IgD-negative memory B cell (primary cell): ENCODE measurements around the gene VILL. TPM values are rescaled to one million over a fixed set of nuclear protein-coding genes. Genes with fewer than 3 reads are reported as not detected.

ENCODE experiments used
- H3K27ac Mint-ChIP-seq, 3 donors: one replicate each; pipeline ENCODE4 v1.8.0; 2020 to 2022; ENCODE audit warnings: mild to moderate bottlenecking in 3 of 3, mixed read lengths in 3 of 3, moderate library complexity in 1 of 3
- H3K27me3 Mint-ChIP-seq: one replicate; pipeline ENCODE4 v1.8.0; 2021; ENCODE audit warnings: mixed read lengths
- H3K36me3 Mint-ChIP-seq: one replicate; pipeline ENCODE4 v1.8.0; 2020; ENCODE audit warnings: mild to moderate bottlenecking, mixed read lengths
- H3K4me1 Mint-ChIP-seq, 3 donors: one replicate each; pipeline ENCODE4 v1.8.0; 2020 to 2022; ENCODE audit warnings: mixed read lengths in 3 of 3, mild to moderate bottlenecking in 1 of 3
- H3K4me3 Mint-ChIP-seq, 4 donors: one replicate each; pipeline ENCODE4 v1.8.0; 2020 to 2022; ENCODE audit warnings: mild to moderate bottlenecking in 4 of 4, mixed read lengths in 4 of 4, moderate library complexity in 3 of 4
- H3K9me3 Mint-ChIP-seq, 3 donors: one replicate each; pipeline ENCODE4 v1.8.0; 2020 to 2021; ENCODE audit warnings: mixed read lengths in 3 of 3, mild to moderate bottlenecking in 1 of 3
- polyA plus RNA-seq: library from polyadenylated mRNA; unstranded; fragments of 300-500 nt; fragmentation: Illumina TruSeq; gene quantifications from one replicate; pipeline ENCODE4 v1.2.3, GENCODE V29; 2021

VILL gene
- 14.9 TPM for polyA plus RNA-seq

GRCh38 chr3:37990527-37990926 is at the start of gene VILL:
VILL (plus strand) TSS chr3:37990786; CDS start chr3:37993673, 2,887 bp downstream.
- H3K27me3 Mint-ChIP-seq, result peaks cover 2% of the 10 kb centered on the region
- H3K9me3 Mint-ChIP-seq, result no peaks in the 10 kb centered on the region
- peak within 1 kb of the TSS in 1 of 3 donors; percentile 63 for H3K27ac Mint-ChIP-seq
- no peaks in the 10 kb centered on the region for H3K36me3 Mint-ChIP-seq
- H3K4me3 Mint-ChIP-seq, result peak within 1 kb of the TSS in 3 of 4 donors; percentile 5 to 55 (median 51)
- H3K4me1 Mint-ChIP-seq, result peaks cover 16 to 23% (median 16%) of the 10 kb centered on the region in 3 donors

- Mint-ChIP-seq H3K9me3 (no peaks in the 10 kb centered on the region), H3K4me1 (peaks cover 0 to 3% (median 0%) of the 10 kb centered on the region in 3 donors), H3K27ac (no peak overlapping the region), H3K36me3 (no peaks in the 10 kb centered on the region), H3K27me3 (peaks cover 10% of the 10 kb centered on the region), H3K4me3 (no peak overlapping the region)
Measured at GRCh38 chr3:37941608-37942508, 48.7 kb upstream of the VILL start.

- Mint-ChIP-seq H3K4me3 (no peak overlapping the region), H3K27ac (no peak overlapping the region), H3K9me3 (no peaks in the 10 kb centered on the region), H3K27me3 (peaks cover 10% of the 10 kb centered on the region), H3K4me1 (peaks cover 0 to 3% (median 0%) of the 10 kb centered on the region in 3 donors), H3K36me3 (peaks cover 3% of the 10 kb centered on the region)
Measured at GRCh38 chr3:37942646-37943045, 47.9 kb upstream of the VILL start.

- H3K4me3 Mint-ChIP-seq, result no peak overlapping the region
- peaks cover 0 to under 1% (median 0%) of the 10 kb centered on the region in 3 donors for H3K4me1 Mint-ChIP-seq
- H3K36me3 Mint-ChIP-seq, result peaks cover 4% of the 10 kb centered on the region
- H3K27me3 Mint-ChIP-seq, result peaks cover 9% of the 10 kb centered on the region
- H3K9me3 Mint-ChIP-seq, result no peaks in the 10 kb centered on the region
- H3K27ac Mint-ChIP-seq, result no peak overlapping the region
Measured at GRCh38 chr3:37943126-37943525, 47.5 kb upstream of the VILL start.

- H3K4me3 Mint-ChIP-seq, result no peak overlapping the region
- peaks cover 7% of the 10 kb centered on the region for H3K27me3 Mint-ChIP-seq
- no peaks in the 10 kb centered on the region for H3K9me3 Mint-ChIP-seq
- peaks cover 4% of the 10 kb centered on the region for H3K36me3 Mint-ChIP-seq
- no peaks in the 10 kb centered on the region for H3K4me1 Mint-ChIP-seq
- H3K27ac Mint-ChIP-seq, result no peak overlapping the region
Measured at GRCh38 chr3:37943631-37944314, 46.8 kb upstream of the VILL start.

GRCh38 chr3:37944391-37944842 is 46.2 kb upstream of the VILL start:
- no peaks in the 10 kb centered on the region for H3K9me3 Mint-ChIP-seq
- no peak overlapping the region for H3K27ac Mint-ChIP-seq
- no peaks in the 10 kb centered on the region for H3K4me1 Mint-ChIP-seq
- peaks cover 4% of the 10 kb centered on the region for H3K36me3 Mint-ChIP-seq
- H3K27me3 Mint-ChIP-seq, result peaks cover 7% of the 10 kb centered on the region
- no peak overlapping the region for H3K4me3 Mint-ChIP-seq

- Mint-ChIP-seq H3K27ac (no peak overlapping the region), H3K4me1 (no peaks in the 10 kb centered on the region), H3K36me3 (peaks cover 4% of the 10 kb centered on the region), H3K4me3 (no peak overlapping the region), H3K9me3 (no peaks in the 10 kb centered on the region), H3K27me3 (peaks cover 4% of the 10 kb centered on the region)
Measured at GRCh38 chr3:37945156-37945806, 45.3 kb upstream of the VILL start.

GRCh38 chr3:37945807-37946530 is 44.6 kb upstream of the VILL start:
- peaks cover 4% of the 10 kb centered on the region for H3K36me3 Mint-ChIP-seq
- no peaks in the 10 kb centered on the region for H3K9me3 Mint-ChIP-seq
- no peak overlapping the region for H3K27ac Mint-ChIP-seq

GRCh38 chr3:37946531-37946889 is 44.1 kb upstream of the VILL start:
- peaks cover 6% of the 10 kb centered on the region for H3K27me3 Mint-ChIP-seq
- no peaks in the 10 kb centered on the region for H3K9me3 Mint-ChIP-seq
- H3K4me1 Mint-ChIP-seq, result no peaks in the 10 kb centered on the region
- peaks cover 4% of the 10 kb centered on the region for H3K36me3 Mint-ChIP-seq
- no peak overlapping the region for H3K4me3 Mint-ChIP-seq
- H3K27ac Mint-ChIP-seq, result no peak overlapping the region

More at GRCh38 chr3:37945807-37946530, 44.6 kb upstream of the VILL start:
- Mint-ChIP-seq H3K4me3 (no peak overlapping the region), H3K4me1 (no peaks in the 10 kb centered on the region), H3K27me3 (peaks cover 6% of the 10 kb centered on the region)

- Mint-ChIP-seq H3K27me3 (peaks cover 1% of the 10 kb centered on the region), H3K4me1 (no peaks in the 10 kb centered on the region), H3K4me3 (no peak overlapping the region), H3K36me3 (peaks cover 4% of the 10 kb centered on the region), H3K9me3 (peaks cover 0 to 1% (median 0%) of the 10 kb centered on the region in 3 donors), H3K27ac (no peak overlapping the region)
Measured at GRCh38 chr3:37949866-37950265, 40.7 kb upstream of the VILL start.

- Mint-ChIP-seq H3K4me1 (peaks cover 0 to 8% (median 0%) of the 10 kb centered on the region in 3 donors), H3K9me3 (peaks cover 0 to 1% (median 0%) of the 10 kb centered on the region in 3 donors), H3K27ac (no peak overlapping the region), H3K36me3 (peaks cover 1% of the 10 kb centered on the region), H3K4me3 (no peak overlapping the region), H3K27me3 (peaks cover 1% of the 10 kb centered on the region)
Measured at GRCh38 chr3:37952564-37952963, 38.0 kb upstream of the VILL start.

GRCh38 chr3:37953226-37953625 is 37.4 kb upstream of the VILL start:
- Mint-ChIP-seq H3K27me3 (peaks cover 1% of the 10 kb centered on the region), H3K9me3 (peaks cover 0 to 1% (median 0%) of the 10 kb centered on the region in 3 donors), H3K36me3 (no peaks in the 10 kb centered on the region), H3K4me3 (no peak overlapping the region), H3K27ac (no peak overlapping the region), H3K4me1 (peaks cover 0 to 9% (median 2%) of the 10 kb centered on the region in 3 donors)

GRCh38 chr3:37953707-37954394 is 36.7 kb upstream of the VILL start:
- H3K36me3 Mint-ChIP-seq, result no peaks in the 10 kb centered on the region
- no peak overlapping the region for H3K27ac Mint-ChIP-seq
- H3K9me3 Mint-ChIP-seq, result peaks cover 0 to 1% (median 0%) of the 10 kb centered on the region in 3 donors
- H3K4me1 Mint-ChIP-seq, result peaks cover 0 to 9% (median 2%) of the 10 kb centered on the region in 3 donors
- H3K4me3 Mint-ChIP-seq, result no peak overlapping the region
- peaks cover 1% of the 10 kb centered on the region for H3K27me3 Mint-ChIP-seq

GRCh38 chr3:37954881-37955280 is 35.7 kb upstream of the VILL start:
- Mint-ChIP-seq H3K27ac (no peak overlapping the region), H3K4me1 (peaks cover 0 to 9% (median 2%) of the 10 kb centered on the region in 3 donors), H3K27me3 (peaks cover 1% of the 10 kb centered on the region), H3K36me3 (no peaks in the 10 kb centered on the region), H3K9me3 (peaks cover 0 to 1% (median 0%) of the 10 kb centered on the region in 3 donors), H3K4me3 (no peak overlapping the region)
